Naive thymus-derived CD4-positive, alpha-beta T cell (primary cell): Measurements from ENCODE around the gene GLTPD2. TPM values are rescaled to one million over a fixed set of nuclear protein-coding genes. Genes with fewer than 3 reads are reported as not detected.

Source experiments
- ATAC-seq: fragments of 150-1000 bp; cut with Tn5 transposase; 2 replicates; pipeline ENCODE4 v1.10.0; 2021; ENCODE audit warnings: mild to moderate bottlenecking, moderate library complexity
- CTCF ChIA-PET: fragments of 350-600 bp; sonication (Branson Sonifier 250); formaldehyde crosslinking; loops from one replicate; lab custom pipeline; 2021; ENCODE audit warnings: antibody characterized with exemption; lab: Charles Lee
- POLR2A ChIA-PET: fragments of 350-600 bp; sonication (Branson Sonifier 250); formaldehyde crosslinking; loops from one replicate; lab custom pipeline; 2021; ENCODE audit warnings: antibody characterized with exemption, inconsistent platforms; lab: Charles Lee
- DNase-seq, 9 donors: peaks; one replicate each; pipeline versions ENCODE4 v3.0.0 to v3.0.0-alpha.2; 2020 to 2022; ENCODE audit warnings: mixed read lengths in 1 of 9
- H3K27ac ChIP-seq: one replicate; pipeline ENCODE4 v1.7.0; 2013; ENCODE audit warnings: mild to moderate bottlenecking, low read depth, low read length, moderate library complexity
- H3K27me3 ChIP-seq, 2 donors: one replicate each; pipeline ENCODE4 v1.7.0; 2013; ENCODE audit warnings: low read length in 2 of 2, mild to moderate bottlenecking in 2 of 2, moderate library complexity in 2 of 2; ENCODE audit not compliant: control insufficient read depth in 2 of 2, insufficient read depth in 2 of 2
- H3K36me3 ChIP-seq, 3 experiments: 1 replicate in 2 of 3; 2 replicates in 1 of 3; pipeline ENCODE4 v1.7.0; 2013; ENCODE audit warnings: low read length in 3 of 3, mild to moderate bottlenecking in 3 of 3, moderate library complexity in 1 of 3; ENCODE audit not compliant: insufficient read depth in 3 of 3, control insufficient read depth in 2 of 3
- H3K4me1 ChIP-seq, 2 donors: one replicate each; pipeline ENCODE4 v1.7.0; 2013; ENCODE audit warnings: low read length in 2 of 2, mild to moderate bottlenecking in 2 of 2, moderate library complexity in 1 of 2; ENCODE audit not compliant: control insufficient read depth in 2 of 2, insufficient read depth in 2 of 2
- H3K4me3 ChIP-seq: 2 replicates; pipeline ENCODE4 v1.7.0; 2013; ENCODE audit warnings: mild to moderate bottlenecking, low read length
- H3K9me3 ChIP-seq, 3 experiments: 1 replicate in 2 of 3; 2 replicates in 1 of 3; pipeline ENCODE4 v1.7.0; 2013; ENCODE audit warnings: low read length in 3 of 3; ENCODE audit not compliant: control insufficient read depth in 2 of 3
- H3K27ac Mint-ChIP-seq, 9 donors: one replicate each; pipeline ENCODE4 v1.8.0; 2020 to 2022; ENCODE audit warnings: mixed read lengths in 9 of 9, mild to moderate bottlenecking in 8 of 9, moderate library complexity in 5 of 9, inconsistent platforms in 2 of 9
- H3K27me3 Mint-ChIP-seq, 5 donors: one replicate each; pipeline ENCODE4 v1.8.0; 2021 to 2022; ENCODE audit warnings: mixed read lengths in 5 of 5, mild to moderate bottlenecking in 1 of 5
- H3K36me3 Mint-ChIP-seq, 5 donors: one replicate each; pipeline ENCODE4 v1.8.0; 2020 to 2022; ENCODE audit warnings: mixed read lengths in 5 of 5, mild to moderate bottlenecking in 3 of 5, inconsistent platforms in 1 of 5
- H3K4me1 Mint-ChIP-seq, 7 donors: one replicate each; pipeline ENCODE4 v1.8.0; 2020 to 2022; ENCODE audit warnings: mixed read lengths in 7 of 7, mild to moderate bottlenecking in 3 of 7, inconsistent platforms in 1 of 7
- H3K4me3 Mint-ChIP-seq, 10 donors: one replicate each; pipeline ENCODE4 v1.8.0; 2020 to 2022; ENCODE audit warnings: mild to moderate bottlenecking in 10 of 10, mixed read lengths in 10 of 10, moderate library complexity in 6 of 10, inconsistent platforms in 2 of 10
- H3K9me3 Mint-ChIP-seq, 11 donors: one replicate each; pipeline ENCODE4 v1.8.0; 2020 to 2022; ENCODE audit warnings: mixed read lengths in 11 of 11, mild to moderate bottlenecking in 4 of 11, inconsistent platforms in 1 of 11, moderate library complexity in 1 of 11
- intact Hi-C, 2 donors: fragments of 100-400 bp; cut with micrococcal nuclease; formaldehyde crosslinking; loops; one replicate each; pipeline ENCODE4 v1.15.1; 2023
- polyA plus RNA-seq, 2 donors: library from polyadenylated mRNA; unstranded; fragments of 300-500 nt; fragmentation: Illumina TruSeq; gene quantifications; one replicate each; pipeline ENCODE4 v1.2.3, GENCODE V29; 2021
- total RNA-seq, 6 experiments: library from RNA in 5 of 6; stranded (reverse) in 5 of 6; gene quantifications; 1 replicate in 5 of 6; 2 replicates in 1 of 6; pipeline ENCODE4 v1.2.3 and lab custom pipeline; 2021 to 2026

GLTPD2 gene
- total and polyA plus RNA-seq, 7 experiments from 2014 or later = 0.39 TPM; not detected in 5

- ATAC-seq = peak; percentile 96
- H3K9me3 ChIP-seq = no peaks in the 10 kb centered on the region
- H3K4me3 ChIP-seq = peak within 1 kb of the TSS; percentile 87
- ChIA-PET CTCF (no interaction called here), POLR2A (interaction anchor here (1.1 to 1.6 kb wide), 2 partner anchors 8 to 123 kb away, joined by 4 read pairs; partner anchors contain the start of gene ARRB2)
- DNase-seq = peak; percentile 80 to 89 (median 85)
- peaks cover 14 to 27% of the 10 kb centered on the region in 2 donors for H3K4me1 ChIP-seq
- H3K4me1 Mint-ChIP-seq = peaks cover 34 to 42% (median 38%) of the 10 kb centered on the region in 7 donors
- H3K27ac ChIP-seq = peak within 1 kb of the TSS; percentile 85
- H3K36me3 Mint-ChIP-seq = peaks cover 0 to 12% (median 4%) of the 10 kb centered on the region in 5 donors
- intact Hi-C loops = loop anchor here (1.0 to 10.0 kb wide), 10 partner anchors 26 to 690 kb away; partner anchors contain the start of genes ARRB2 (in 2 of the 2), MED11 (in 2 of the 2), PLD2 (in 2 of the 2) and PSMB6 (in 2 of the 2)
- peak within 1 kb of the TSS; percentile 82 to 97 (median 92) for H3K27ac Mint-ChIP-seq
- peaks cover 0 to 13% (median 0%) of the 10 kb centered on the region in 3 experiments for H3K36me3 ChIP-seq
- peaks cover 0 to 5% (median 0%) of the 10 kb centered on the region in 5 donors for H3K27me3 Mint-ChIP-seq
- H3K27me3 ChIP-seq = no peaks in the 10 kb centered on the region
- H3K9me3 Mint-ChIP-seq = no peaks in the 10 kb centered on the region
- H3K4me3 Mint-ChIP-seq = peak within 1 kb of the TSS; percentile 89 to 99 (median 96)
These were observed 44.6 kb downstream of the GLTPD2 start, which contains the start of gene MINK1 for GRCh38 chr17:4833178-4833940. MINK1 (plus strand) TSS chr17:4833340; CDS start chr17:4833584, 244 bp downstream.

GRCh38 chr17:4833941-4834680 lies 45.3 kb downstream of the GLTPD2 start:
- H3K27ac Mint-ChIP-seq = peak overlapping the region; percentile 79 to 95 (median 86)
- ChIA-PET POLR2A (interaction anchor here (0.6 to 1.6 kb wide), 3 partner anchors 9 to 124 kb away, joined by 4 read pairs; partner anchors contain the start of gene ARRB2), CTCF (interaction anchor here (1.0 to 1.2 kb wide), 2 partner anchors 16 to 47 kb away, joined by 3 to 4 read pairs; no protein-coding TSS in a partner anchor)
- H3K4me3 Mint-ChIP-seq = peak overlapping the region; percentile 79 to 99 (median 90)
- Histone ChIP-seq H3K4me3 (peak overlapping the region; percentile 87), H3K4me1 (peaks cover 17 to 27% of the 10 kb centered on the region in 2 donors), H3K36me3 (peaks cover 0 to 14% (median 0%) of the 10 kb centered on the region in 3 experiments), H3K27ac (peak overlapping the region; percentile 85), H3K27me3 (no peaks in the 10 kb centered on the region), H3K9me3 (no peaks in the 10 kb centered on the region)
- H3K9me3 Mint-ChIP-seq = no peaks in the 10 kb centered on the region
- peaks cover 35 to 47% (median 42%) of the 10 kb centered on the region in 7 donors for H3K4me1 Mint-ChIP-seq
- DNase-seq = peak in 3 of 9 donors; percentile 8 to 32 (median 10)
- H3K36me3 Mint-ChIP-seq = peaks cover 0 to 12% (median 4%) of the 10 kb centered on the region in 5 donors
- intact Hi-C loops = loop anchor here (1.0 to 10.0 kb wide), 10 partner anchors 27 to 691 kb away; partner anchors contain the start of genes ARRB2 (in 2 of the 2), MED11 (in 2 of the 2), PLD2 (in 2 of the 2) and PSMB6 (in 2 of the 2)
- ATAC-seq = no peak
- peaks cover 0 to 2% (median 0%) of the 10 kb centered on the region in 5 donors for H3K27me3 Mint-ChIP-seq

- ATAC-seq (no peak), DNase-seq (no peak)
- peak overlapping the region; percentile 79 to 99 (median 90) for H3K4me3 Mint-ChIP-seq
- peak overlapping the region; percentile 87 for H3K4me3 ChIP-seq
- H3K4me1 Mint-ChIP-seq = peaks cover 41 to 53% (median 47%) of the 10 kb centered on the region in 7 donors
- H3K36me3 Mint-ChIP-seq = peaks cover 0 to 14% (median 5%) of the 10 kb centered on the region in 5 donors
- no peaks in the 10 kb centered on the region for H3K9me3 Mint-ChIP-seq
- intact Hi-C loops = loop anchor here (5.0 to 10.0 kb wide), 3 partner anchors 48 to 113 kb away; partner anchors contain the start of gene PFN1 (in 1 of the 2)
- ChIA-PET POLR2A (interaction anchor here (1.1 to 1.6 kb wide), 2 partner anchors 10 to 125 kb away, joined by 4 read pairs; partner anchors contain the start of gene ARRB2), CTCF (interaction anchor here (1.0 to 1.2 kb wide), 2 partner anchors 16 to 46 kb away, joined by 3 to 4 read pairs; no protein-coding TSS in a partner anchor)
- H3K27ac ChIP-seq = peak overlapping the region; percentile 85
- no peaks in the 10 kb centered on the region for H3K27me3 ChIP-seq
- H3K36me3 ChIP-seq = peaks cover 0 to 14% (median 0%) of the 10 kb centered on the region in 3 experiments
- H3K9me3 ChIP-seq = no peaks in the 10 kb centered on the region
- H3K27me3 Mint-ChIP-seq = peaks cover 0 to 2% (median 0%) of the 10 kb centered on the region in 5 donors
- H3K27ac Mint-ChIP-seq = peak overlapping the region; percentile 55 to 95 (median 86)
- peaks cover 17 to 31% of the 10 kb centered on the region in 2 donors for H3K4me1 ChIP-seq
These were observed 45.9 kb downstream of the GLTPD2 start for GRCh38 chr17:4834681-4835020.

GRCh38 chr17:4836221-4836620 lies 47.5 kb downstream of the GLTPD2 start:
- peaks cover 25 to 41% of the 10 kb centered on the region in 2 donors for H3K4me1 ChIP-seq
- ATAC-seq (no peak), DNase-seq (no peak)
- no peaks in the 10 kb centered on the region for H3K9me3 ChIP-seq
- H3K9me3 Mint-ChIP-seq = no peaks in the 10 kb centered on the region
- intact Hi-C loops = loop anchor here in 1 of 2 donors (10.0 kb wide), 1 partner anchor 49 kb away; no protein-coding TSS in a partner anchor
- H3K27me3 Mint-ChIP-seq = peaks cover 0 to 2% (median 0%) of the 10 kb centered on the region in 5 donors
- ChIA-PET CTCF (no interaction called here), POLR2A (interaction anchor here (0.6 kb wide), 1 partner anchor 76 kb away, joined by 4 read pairs; no protein-coding TSS in a partner anchor)
- H3K27ac ChIP-seq = no peak overlapping the region
- peaks cover 0 to 14% (median 0%) of the 10 kb centered on the region in 3 experiments for H3K36me3 ChIP-seq
- peaks cover 54 to 68% (median 63%) of the 10 kb centered on the region in 7 donors for H3K4me1 Mint-ChIP-seq
- peak overlapping the region; percentile 16 to 90 (median 52) for H3K27ac Mint-ChIP-seq
- H3K27me3 ChIP-seq = no peaks in the 10 kb centered on the region
- peak overlapping the region in 7 of 10 donors; percentile 11 to 99 (median 94) for H3K4me3 Mint-ChIP-seq
- H3K4me3 ChIP-seq = no peak overlapping the region
- H3K36me3 Mint-ChIP-seq = peaks cover 0 to 14% (median 5%) of the 10 kb centered on the region in 5 donors

GRCh38 chr17:4837471-4838308 lies 48.9 kb downstream of the GLTPD2 start:
- Histone ChIP-seq H3K4me3 (no peak overlapping the region), H3K27ac (no peak overlapping the region), H3K4me1 (peaks cover 26 to 41% of the 10 kb centered on the region in 2 donors), H3K27me3 (no peaks in the 10 kb centered on the region), H3K36me3 (peaks cover 0 to 14% (median 0%) of the 10 kb centered on the region in 3 experiments), H3K9me3 (no peaks in the 10 kb centered on the region)
- Mint-ChIP-seq H3K4me1 (peaks cover 64 to 78% (median 69%) of the 10 kb centered on the region in 7 donors), H3K27ac (peak overlapping the region in 2 of 9 donors; percentile 48 to 76), H3K9me3 (no peaks in the 10 kb centered on the region), H3K36me3 (peaks cover 0 to 14% (median 5%) of the 10 kb centered on the region in 5 donors), H3K27me3 (peaks cover 0 to 2% (median 0%) of the 10 kb centered on the region in 5 donors), H3K4me3 (peak overlapping the region in 2 of 10 donors; percentile 6 to 7)
- ATAC-seq (no peak), DNase-seq (no peak)
- ChIA-PET CTCF (interaction anchor here (0.6 to 1.0 kb wide), 2 partner anchors 56 to 128 kb away, joined by 4 to 5 read pairs; partner anchors contain the start of gene ARRB2), POLR2A (interaction anchor here (0.7 to 1.1 kb wide), 2 partner anchors 9 to 21 kb away, joined by 3 read pairs; no protein-coding TSS in a partner anchor)
- intact Hi-C loops = loop anchor here in 1 of 2 donors (10.0 kb wide), 1 partner anchor 47 kb away; no protein-coding TSS in a partner anchor
